Stimulated activated CD8-positive, alpha-beta memory T cell treated with anti-CD3 and anti-CD28 coated beads, Interleukin-2, amount 100 ng/mL, for 48 hours (primary cell): ENCODE data around the gene SLIT2.

ENCODE experiments used
- DNase-seq, 2 donors: peaks; one replicate each; pipeline ENCODE4 v3.0.0-alpha.2; 2020; ENCODE audit warnings: low read depth in 2 of 2

SLIT2 gene

DNA sequence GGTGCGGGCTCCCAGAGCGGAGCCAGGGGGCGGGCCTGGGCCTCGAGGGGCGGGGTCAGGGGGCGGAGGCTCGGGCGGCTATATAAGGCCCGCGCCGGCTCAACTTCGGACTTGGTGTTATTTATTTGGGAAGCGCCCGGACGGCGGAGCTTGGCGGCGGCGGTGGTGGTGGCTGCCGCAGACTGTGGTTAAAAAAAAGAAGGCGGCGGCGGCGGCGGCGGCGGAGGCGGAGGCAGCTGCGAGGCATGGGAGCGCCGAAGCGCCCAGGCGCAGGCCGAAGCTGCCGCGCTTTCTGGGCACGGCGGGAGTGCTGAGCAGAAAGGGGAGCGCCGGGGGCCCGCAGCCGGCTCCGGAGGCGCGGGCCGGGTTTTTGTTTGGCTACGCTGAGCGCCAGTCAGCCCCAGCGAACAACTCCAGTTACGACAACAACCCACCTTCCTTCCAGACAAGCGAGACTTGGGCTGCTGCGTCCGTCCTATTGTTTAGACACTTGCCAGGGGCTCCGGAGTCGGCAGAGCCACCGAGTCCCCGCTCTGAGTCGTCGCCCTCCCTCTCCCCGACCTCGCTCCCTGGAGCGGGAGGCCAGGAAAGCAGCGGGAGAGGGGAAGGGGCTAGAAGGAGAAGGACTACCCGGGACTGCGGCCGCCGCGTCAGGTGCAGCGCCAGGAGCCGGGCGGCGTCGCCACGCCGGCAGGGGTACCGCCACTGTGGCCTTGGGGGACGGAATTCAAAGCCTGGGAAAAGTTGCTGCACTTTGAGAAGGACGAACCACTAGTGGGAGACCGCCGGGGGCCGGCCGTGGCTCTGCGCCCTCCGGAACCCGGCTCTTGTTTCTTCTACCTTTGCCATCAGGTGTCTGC, at the start of gene SLIT2:
TSS of gene SLIT2 (plus strand) at position 110 of the 860 bp plus-strand sequence. CDS start 1,911 bp downstream, outside the sequence.
- DNase-seq = peak; percentile 15 to 17

DNA sequence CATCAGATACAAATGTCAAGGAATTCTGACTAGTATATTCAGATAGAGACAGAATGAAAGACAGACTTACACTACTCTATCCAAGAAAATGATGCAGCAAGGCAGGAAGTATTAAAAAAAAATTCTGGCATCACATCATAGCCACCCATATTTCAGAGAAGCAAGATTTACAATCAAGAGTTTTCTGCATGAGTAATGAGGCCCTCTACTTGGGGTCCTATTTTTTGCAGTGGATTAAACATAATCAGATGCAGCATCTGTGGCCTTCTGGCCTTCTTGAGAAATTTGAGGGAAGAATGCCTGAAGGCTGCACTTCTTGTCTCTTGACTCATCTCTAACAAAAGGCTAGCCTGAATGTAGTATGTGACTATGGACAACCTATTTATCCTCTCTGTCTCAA, 48.2 kb upstream of the SLIT2 start:
- DNase-seq = no peak

DNA sequence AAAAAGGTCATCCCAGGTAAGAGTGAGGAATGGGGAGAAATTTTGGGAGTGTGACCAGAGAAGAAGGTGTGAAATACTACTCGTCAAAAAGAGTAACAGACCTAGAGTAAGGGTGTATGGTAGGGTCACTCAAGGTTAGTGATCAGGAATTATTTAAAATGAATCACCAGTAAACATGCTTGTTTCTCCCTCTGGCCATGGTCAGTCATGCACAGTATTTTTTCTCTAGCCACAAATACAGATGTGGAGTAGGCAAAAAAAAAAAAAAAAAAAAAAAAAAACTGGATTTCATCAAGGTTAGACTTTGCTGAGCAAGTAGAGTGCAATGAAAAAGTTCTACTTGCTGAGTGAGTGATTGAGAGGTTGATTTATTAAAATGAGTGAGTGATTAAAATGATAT, 34.2 kb upstream of the SLIT2 start:
- DNase-seq = no peak

DNA sequence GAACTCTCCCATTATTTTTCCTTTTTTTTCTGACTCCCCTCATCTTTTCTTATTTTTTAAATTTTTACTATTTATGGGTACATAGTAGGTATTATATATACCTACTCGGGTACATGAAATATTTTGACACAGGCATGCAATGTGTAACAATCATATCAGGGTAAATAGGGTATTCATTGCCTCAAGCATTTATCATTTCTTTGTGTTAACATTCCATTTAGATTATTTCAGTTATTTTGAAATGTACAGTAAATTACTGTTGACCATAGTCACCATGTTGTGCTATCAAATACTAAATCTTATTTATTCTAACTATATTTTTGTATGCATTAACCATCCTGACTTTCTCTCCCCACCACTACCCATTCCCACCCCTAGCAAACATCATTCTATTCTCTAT, 33.8 kb upstream of the SLIT2 start:
- DNase-seq = no peak

DNA sequence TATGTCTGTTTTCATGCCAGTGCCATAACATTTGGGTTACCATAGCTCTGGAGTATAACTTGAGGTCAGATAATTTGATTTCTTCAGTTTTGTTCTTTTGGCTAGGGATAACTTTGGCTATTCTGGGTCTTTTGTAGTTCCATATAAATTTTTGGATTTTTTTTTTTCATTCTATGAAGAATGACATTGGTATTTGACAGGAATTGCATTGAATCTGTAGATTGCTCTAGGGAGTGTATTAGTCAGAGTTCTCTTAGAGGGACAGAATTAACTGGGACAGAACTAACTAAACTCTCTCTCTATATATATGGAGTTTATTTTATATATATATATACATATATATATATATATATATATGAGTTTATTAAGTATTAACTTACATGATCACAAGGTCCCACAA, 32.2 kb upstream of the SLIT2 start:
- DNase-seq = no peak

GRCh38 chr4:20237894-20238537, 13.7 kb upstream of the SLIT2 start:
- no peak for DNase-seq

GRCh38 chr4:20248155-20248558, 3.5 kb upstream of the SLIT2 start:
- DNase-seq = no peak

DNA sequence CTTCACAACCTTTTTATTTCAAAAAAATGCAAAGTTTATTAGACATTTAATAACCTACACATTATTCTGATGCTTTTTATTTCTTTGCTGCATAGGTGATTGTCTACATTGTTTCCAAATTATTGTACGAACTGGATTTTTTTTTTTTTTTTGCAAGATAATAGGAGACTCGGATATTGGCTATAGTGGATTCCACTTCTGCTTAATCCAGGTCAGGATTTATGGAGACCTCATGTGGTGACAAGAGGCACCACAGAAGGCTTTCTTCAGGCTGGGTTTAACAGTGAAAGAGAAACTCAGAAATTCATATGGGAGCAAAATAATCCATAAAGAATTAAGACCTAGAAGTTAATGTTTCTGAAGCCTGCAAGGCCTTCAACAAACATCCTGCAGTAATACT, 2.4 kb upstream of the SLIT2 start:
- no peak for DNase-seq

DNA sequence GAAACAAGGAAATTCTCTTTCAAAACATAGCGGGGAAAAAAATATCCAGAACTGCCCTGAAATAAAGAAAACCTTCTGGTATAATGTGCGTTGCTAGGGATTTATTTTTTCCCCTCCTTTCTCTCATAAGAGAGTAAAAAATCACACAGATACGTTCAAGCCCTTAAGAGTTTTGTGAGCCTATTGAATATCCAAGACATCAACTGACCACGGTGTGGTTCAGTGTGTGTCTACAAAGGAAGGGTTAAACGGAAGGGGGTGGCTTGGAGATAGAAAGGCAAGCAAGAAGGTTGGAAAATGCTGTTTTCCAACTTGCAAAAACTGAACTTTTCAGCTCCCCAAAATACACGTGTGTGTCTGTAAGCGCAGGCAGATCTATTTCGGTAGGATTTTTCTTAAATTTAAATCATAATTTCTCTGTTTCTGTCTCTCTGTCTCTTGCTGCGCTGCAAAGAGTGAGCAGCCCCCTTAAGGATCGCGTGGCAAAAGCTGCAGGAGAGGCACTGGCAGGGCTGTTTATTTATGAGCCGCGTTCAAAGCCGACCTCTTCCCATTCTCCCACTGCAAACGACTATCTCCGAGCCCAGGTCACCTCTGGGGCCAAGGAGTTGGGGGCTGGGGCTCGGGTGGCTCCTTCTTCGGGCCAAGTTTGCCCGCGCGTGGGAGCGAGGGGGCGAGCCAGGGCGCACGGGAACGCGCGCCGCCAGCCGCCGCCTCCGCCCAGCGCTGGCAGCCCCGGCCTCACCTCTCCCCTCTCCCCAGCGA, 492 bp upstream of the SLIT2 start:
- no peak for DNase-seq

DNA sequence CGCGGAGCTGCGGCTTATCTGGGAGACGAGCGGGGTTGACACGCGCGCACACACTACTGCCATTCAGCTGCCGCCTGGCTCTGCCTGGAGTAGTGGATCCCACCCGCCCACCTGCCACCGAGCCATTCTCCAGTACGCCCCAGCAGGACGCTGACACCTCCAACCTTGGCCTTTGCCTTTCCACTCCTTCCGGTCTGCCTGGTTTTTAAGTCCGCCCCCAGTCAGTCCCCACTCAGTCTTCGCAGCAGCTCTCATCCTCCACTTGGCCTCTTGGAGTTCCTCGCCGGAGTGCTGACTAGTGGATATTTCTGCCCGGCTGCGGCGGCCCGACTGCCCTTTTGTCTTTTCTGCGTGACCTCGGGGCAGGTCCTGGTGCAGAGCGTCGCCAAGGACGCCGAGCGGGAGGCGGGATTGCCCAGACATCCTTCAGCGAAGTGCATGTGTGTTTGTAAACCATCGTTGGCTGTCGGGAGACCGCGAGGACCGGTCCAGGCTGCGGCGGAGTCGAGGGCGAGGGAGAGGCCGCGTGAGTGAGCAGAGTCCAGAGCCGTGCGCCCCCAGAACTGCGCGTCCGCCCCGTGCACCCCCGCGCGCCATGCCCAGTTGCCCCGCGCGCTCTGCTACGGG, 1.1 kb downstream of the SLIT2 start:
- DNase-seq = no peak

GRCh38 chr4:20253283-20253734, 1.6 kb downstream of the SLIT2 start:
- no peak for DNase-seq

DNA sequence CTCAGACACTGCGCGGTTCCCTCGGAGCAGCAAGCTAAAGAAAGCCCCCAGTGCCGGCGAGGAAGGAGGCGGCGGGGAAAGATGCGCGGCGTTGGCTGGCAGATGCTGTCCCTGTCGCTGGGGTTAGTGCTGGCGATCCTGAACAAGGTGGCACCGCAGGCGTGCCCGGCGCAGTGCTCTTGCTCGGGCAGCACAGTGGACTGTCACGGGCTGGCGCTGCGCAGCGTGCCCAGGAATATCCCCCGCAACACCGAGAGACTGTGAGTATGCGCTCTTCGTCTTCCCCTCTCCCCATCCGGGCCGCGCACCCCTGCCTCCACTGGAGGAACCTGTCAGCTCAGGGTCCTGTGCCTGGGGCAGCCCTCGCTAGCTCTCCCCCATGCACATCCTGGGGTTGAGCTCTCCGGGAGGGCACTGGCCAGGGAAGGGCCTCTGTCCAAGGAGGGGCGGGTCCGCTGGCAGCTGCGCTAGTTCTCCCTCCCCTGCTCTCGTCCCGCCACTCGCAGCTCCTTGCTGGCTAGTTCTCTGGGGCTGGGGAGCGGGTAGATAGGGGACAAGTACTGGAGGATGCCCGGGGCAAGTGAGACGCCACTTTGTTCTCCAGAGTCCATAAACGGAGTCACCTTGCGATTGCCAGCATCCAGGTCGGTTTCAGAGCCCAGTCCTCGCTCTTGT, 2.2 kb downstream of the SLIT2 start:
- DNase-seq = no peak

- no peak for DNase-seq
These were observed 3.0 kb downstream of the SLIT2 start for GRCh38 chr4:20254511-20255250.

GRCh38 chr4:20255251-20255586, 3.5 kb downstream of the SLIT2 start:
- DNase-seq = no peak

DNA sequence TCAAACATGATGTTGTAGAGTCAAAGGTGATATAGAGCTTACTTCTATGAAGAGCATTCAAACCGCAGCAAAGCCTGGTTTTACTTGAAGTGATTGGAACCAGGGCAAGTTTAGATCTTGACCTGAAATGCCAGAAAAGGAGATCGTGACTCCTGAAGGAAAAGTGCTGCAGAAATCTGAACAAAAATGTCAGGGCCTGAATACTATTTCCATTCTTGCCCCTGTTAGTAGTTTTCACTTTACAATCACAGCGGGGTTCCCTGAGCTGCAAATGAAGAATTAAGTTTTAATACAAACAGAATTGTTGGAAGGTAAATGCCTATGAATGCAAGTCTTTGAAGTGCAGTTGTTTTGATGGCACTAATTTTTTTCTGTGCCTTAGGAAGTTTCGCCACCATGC, 4.1 kb downstream of the SLIT2 start:
- no peak for DNase-seq

GRCh38 chr4:20256381-20256881, 4.7 kb downstream of the SLIT2 start:
- no peak for DNase-seq

GRCh38 chr4:20259707-20260106, 8.0 kb downstream of the SLIT2 start:
- no peak for DNase-seq

- DNase-seq = no peak
These were observed 9.1 kb downstream of the SLIT2 start for GRCh38 chr4:20260821-20261220.

DNA sequence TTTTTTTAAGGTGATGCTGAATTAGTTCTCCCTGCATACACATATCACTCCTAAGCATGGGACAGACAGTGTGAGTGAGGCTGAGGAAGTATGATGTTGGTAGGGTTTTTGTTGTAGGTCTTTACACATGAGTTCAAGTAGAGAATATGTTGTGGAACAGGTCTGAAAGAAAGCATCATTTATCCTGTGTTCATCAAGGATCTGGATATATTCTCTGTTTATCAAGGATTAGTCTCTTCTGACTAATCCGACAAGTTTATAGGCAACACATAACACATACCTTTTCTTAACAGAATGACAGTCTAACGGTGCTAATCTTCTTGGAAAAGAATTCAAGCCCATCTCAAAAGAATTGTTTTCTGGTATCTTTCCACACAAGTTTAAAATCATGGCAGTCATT, 10.5 kb downstream of the SLIT2 start:
- no peak for DNase-seq

DNA sequence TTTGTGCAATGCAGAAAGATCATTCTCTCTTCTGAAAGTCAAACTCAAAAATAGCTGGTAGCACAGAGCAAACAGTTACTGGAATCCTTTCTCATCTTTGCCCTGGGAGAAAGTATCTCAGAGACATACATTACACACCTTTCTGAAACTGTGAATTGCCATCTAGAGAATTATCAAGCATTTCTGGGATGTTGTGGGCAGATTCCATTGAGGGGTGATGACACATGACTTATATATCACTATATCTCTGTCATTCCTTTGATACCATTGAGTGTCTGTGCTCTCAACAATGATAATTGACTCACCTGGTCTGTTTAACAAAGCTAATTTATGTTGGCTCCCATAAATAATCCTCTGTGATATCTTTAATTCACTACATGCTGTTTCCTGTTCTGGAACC, 13.0 kb downstream of the SLIT2 start:
- DNase-seq = no peak

DNA sequence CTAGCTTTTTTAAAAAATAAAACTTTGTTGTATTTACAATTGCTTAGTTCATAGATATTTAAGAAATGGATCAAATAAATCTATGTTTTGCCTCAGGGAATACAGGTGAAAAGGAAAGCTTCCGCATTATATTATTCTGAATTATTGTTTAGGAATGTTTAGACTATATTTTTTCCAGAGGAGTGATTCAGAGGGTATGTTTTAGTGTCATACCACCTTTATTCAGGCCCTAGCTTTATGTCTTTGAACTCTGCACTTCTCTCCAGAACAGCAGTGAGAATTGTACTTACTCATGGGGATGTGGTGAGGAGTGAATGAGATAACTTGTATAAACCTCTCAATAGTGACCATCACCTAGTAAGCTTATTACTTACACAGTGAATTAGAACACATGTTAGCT, 14.0 kb downstream of the SLIT2 start:
- no peak for DNase-seq
